Measurements from ENCODE around the gene ACOT7.

ACOT7 gene

DNA sequence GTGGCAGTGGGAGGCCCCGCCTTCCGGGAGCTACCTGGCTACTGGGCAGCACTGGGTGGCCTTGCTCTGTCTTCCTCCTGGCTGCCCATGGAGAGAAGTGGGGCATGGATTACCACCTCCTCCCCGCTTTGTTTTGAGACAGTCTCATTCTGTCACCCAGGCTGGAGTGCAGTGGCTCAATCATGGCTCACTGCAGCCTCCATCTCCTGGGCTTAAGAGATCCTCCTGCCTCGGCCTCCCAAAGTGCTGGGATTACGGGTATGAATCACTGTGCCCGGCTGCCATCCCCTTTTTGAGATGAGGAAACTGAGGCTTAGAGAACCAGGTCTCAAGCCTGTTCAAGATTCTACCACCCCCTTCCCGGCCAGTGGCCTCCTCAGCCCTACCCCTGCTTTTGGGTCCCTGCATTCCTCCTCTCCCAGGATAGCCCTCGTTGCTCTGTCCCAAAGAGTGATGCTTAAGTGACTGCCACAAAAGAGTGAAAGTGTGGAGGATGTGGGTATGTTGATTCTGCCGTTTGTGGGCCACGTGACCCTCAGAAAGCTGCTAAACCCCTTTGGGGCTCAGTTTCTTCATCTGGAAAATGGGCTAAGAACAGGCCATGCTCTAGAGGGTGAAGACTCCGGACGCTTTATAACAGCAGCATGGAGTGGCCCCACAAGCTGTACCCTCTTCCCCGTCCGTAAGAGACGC, 141.7 kb downstream of the ACOT7 start:
- no peaks in the 10 kb centered on the region for H3K9me2 ChIP-seq (ENCODE audit: low read depth, low read length)
- H3F3A ChIP-seq (ENCODE audit: insufficient read depth, low read length) = no peaks in the 10 kb centered on the region
- no peaks in the 10 kb centered on the region for H3K4me1 ChIP-seq (ENCODE audit: insufficient read depth, low read length, severe bottlenecking)
- no peak overlapping the region for H3K27ac ChIP-seq (ENCODE audit: low read depth, low read length, poor library complexity, severe bottlenecking)
- H3K9ac ChIP-seq (ENCODE audit: low read length) = no peak overlapping the region
- no peak overlapping the region for H3K4me3 ChIP-seq (ENCODE audit: low read depth, low read length, poor library complexity, severe bottlenecking)
- TF ChIP-seq, protein P1, sequence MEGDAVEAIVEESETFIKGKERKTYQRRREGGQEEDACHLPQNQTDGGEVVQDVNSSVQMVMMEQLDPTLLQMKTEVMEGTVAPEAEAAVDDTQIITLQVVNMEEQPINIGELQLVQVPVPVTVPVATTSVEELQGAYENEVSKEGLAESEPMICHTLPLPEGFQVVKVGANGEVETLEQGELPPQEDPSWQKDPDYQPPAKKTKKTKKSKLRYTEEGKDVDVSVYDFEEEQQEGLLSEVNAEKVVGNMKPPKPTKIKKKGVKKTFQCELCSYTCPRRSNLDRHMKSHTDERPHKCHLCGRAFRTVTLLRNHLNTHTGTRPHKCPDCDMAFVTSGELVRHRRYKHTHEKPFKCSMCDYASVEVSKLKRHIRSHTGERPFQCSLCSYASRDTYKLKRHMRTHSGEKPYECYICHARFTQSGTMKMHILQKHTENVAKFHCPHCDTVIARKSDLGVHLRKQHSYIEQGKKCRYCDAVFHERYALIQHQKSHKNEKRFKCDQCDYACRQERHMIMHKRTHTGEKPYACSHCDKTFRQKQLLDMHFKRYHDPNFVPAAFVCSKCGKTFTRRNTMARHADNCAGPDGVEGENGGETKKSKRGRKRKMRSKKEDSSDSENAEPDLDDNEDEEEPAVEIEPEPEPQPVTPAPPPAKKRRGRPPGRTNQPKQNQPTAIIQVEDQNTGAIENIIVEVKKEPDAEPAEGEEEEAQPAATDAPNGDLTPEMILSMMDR (IDR thresholded peaks at IDR 0.05; ENCODE audit: low read length) = no peak
- no peak for TF ChIP-seq EZH2 (IDR thresholded peaks at IDR 0.05; ENCODE audit: borderline replicate concordance, low read length)
- H3K79me2 ChIP-seq (ENCODE audit: insufficient read depth, low read length) = no peaks in the 10 kb centered on the region
- no peaks in the 10 kb centered on the region for H4K20me1 ChIP-seq (ENCODE audit: insufficient read depth, low read length)
- no peaks in the 10 kb centered on the region for H3K36me3 ChIP-seq (ENCODE audit: insufficient read depth, low read length)
- H3K9me3 ChIP-seq (ENCODE audit: low read length) = no peaks in the 10 kb centered on the region
- no peak overlapping the region for H2AFZ ChIP-seq (ENCODE audit: low read length)
- 0 out of 2 replicates have a peak, but pooled peaks cover 4% of the 10 kb centered on the region for H3K27me3 ChIP-seq (ENCODE audit: insufficient read depth, low read length)
- H3K4me2 ChIP-seq (ENCODE audit: low read length) = no peak overlapping the region

DNA sequence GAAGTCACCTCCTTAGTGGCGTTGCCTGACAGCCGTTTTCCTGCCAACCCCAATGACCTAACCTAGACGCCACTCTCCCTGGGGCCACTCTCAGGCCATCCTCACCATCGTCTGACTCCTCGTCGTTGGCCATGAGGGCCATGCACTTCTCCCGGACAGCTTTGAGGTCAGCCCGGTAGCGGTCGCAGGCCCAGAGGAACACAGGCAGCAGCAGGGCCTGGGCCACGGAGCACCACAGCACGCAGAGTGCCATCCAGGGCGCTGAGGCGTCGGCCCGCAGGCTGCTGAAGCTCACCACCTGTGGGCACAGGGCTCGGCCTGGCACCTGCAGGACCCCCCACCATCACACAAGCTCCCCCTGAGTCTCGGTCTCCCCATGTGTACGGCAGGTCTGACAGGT, 142.3 kb downstream of the ACOT7 start:
- Histone ChIP-seq H3K9ac (ENCODE audit: low read length) (no peak overlapping the region), H3K36me3 (ENCODE audit: insufficient read depth, low read length) (no peaks in the 10 kb centered on the region), H3K79me2 (ENCODE audit: insufficient read depth, low read length) (no peaks in the 10 kb centered on the region), H3K27ac (ENCODE audit: low read depth, low read length, poor library complexity, severe bottlenecking) (no peak overlapping the region), H3K4me3 (ENCODE audit: low read depth, low read length, poor library complexity, severe bottlenecking) (no peak overlapping the region), H3K4me2 (ENCODE audit: low read length) (no peak overlapping the region), H3K27me3 (ENCODE audit: insufficient read depth, low read length) (0 out of 2 replicates have a peak, but pooled peaks cover 4% of the 10 kb centered on the region), H3F3A (ENCODE audit: insufficient read depth, low read length) (no peaks in the 10 kb centered on the region), H3K9me3 (ENCODE audit: low read length) (no peaks in the 10 kb centered on the region), H3K4me1 (ENCODE audit: insufficient read depth, low read length, severe bottlenecking) (no peaks in the 10 kb centered on the region), H3K9me2 (ENCODE audit: low read depth, low read length) (no peaks in the 10 kb centered on the region), H4K20me1 (ENCODE audit: insufficient read depth, low read length) (no peaks in the 10 kb centered on the region), H2AFZ (ENCODE audit: low read length) (no peak overlapping the region)
- TF ChIP-seq, protein P1 (IDR thresholded peaks at IDR 0.05; ENCODE audit: low read length) = no peak
- TF ChIP-seq EZH2 (IDR thresholded peaks at IDR 0.05; ENCODE audit: borderline replicate concordance, low read length) = no peak

DNA sequence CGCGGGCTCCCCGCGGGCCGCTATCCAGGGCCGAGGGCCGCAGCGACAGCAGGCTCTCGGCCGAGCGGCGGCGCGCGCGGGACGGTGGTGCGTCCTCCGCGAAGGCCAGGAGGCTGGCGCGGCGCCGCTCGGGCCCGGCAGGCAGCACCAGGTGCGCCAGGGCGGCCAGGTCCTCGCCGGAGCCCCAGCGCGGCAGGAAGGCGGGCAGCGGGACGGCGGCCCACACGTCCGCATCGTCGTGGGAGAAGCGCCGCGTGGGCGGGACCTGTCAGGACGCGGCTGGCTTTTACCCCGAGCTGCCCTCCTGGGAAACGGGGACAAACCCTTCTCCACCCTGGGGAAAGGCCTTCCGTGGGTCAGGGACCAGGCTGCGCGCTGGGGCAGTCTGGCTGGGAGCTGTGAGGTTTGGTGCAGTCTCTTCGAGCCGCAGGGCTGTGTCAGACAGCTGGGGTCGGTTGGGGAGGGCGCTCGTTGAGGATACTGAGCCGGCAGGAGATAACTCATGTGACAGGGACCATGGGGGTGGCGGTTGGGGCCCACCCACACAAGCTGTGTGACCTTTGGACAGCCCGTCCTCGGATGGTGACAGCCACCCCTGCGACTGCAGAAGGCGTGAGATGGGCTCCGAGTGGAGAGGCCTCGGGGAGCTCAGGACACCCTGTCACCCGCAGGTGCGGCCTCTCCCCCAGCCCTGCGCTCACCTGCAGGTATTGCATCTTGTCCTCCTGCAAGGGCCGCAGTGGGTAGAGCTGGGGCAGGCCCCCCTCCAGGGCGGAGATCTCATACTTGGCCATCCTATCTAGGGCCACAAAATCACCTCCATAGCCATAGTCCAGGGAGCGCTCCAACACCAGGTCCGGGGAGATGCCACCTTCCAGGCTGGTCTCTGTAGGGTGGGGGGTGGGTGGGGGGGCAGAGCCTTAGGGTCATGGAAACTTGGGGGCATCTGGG, 143.6 kb downstream of the ACOT7 start:
- no peak overlapping the region for H3K9ac ChIP-seq (ENCODE audit: low read length)
- no peaks in the 10 kb centered on the region for H4K20me1 ChIP-seq (ENCODE audit: insufficient read depth, low read length)
- no peaks in the 10 kb centered on the region for H3K9me3 ChIP-seq (ENCODE audit: low read length)
- H3K9me2 ChIP-seq (ENCODE audit: low read depth, low read length) = no peaks in the 10 kb centered on the region
- no peaks in the 10 kb centered on the region for H3K79me2 ChIP-seq (ENCODE audit: insufficient read depth, low read length)
- 0 out of 2 replicates have a peak, but pooled peaks cover 4% of the 10 kb centered on the region for H3K27me3 ChIP-seq (ENCODE audit: insufficient read depth, low read length)
- H3K36me3 ChIP-seq (ENCODE audit: insufficient read depth, low read length) = no peaks in the 10 kb centered on the region
- no peaks in the 10 kb centered on the region for H3F3A ChIP-seq (ENCODE audit: insufficient read depth, low read length)
- H2AFZ ChIP-seq (ENCODE audit: low read length) = no peak overlapping the region
- no peak overlapping the region for H3K27ac ChIP-seq (ENCODE audit: low read depth, low read length, poor library complexity, severe bottlenecking)
- peaks cover 10% of the 10 kb centered on the region for H3K4me1 ChIP-seq (ENCODE audit: insufficient read depth, low read length, severe bottlenecking)
- TF ChIP-seq, protein P1 (IDR thresholded peaks at IDR 0.05; ENCODE audit: low read length) = no peak
- TF ChIP-seq EZH2 (IDR thresholded peaks at IDR 0.05; ENCODE audit: borderline replicate concordance, low read length) = no peak
- H3K4me3 ChIP-seq (ENCODE audit: low read depth, low read length, poor library complexity, severe bottlenecking) = no peak overlapping the region
- H3K4me2 ChIP-seq (ENCODE audit: low read length) = no peak overlapping the region
